Retinal pigment epithelial cell (primary cell): ENCODE data around the gene TCF7L2.

ENCODE experiments used
- DNase-seq: peaks from one replicate; pipeline ENCODE4 v3.0.0-alpha.2; 2010; ENCODE audit warnings: low read depth
- H3K4me3 ChIP-seq: 2 replicates; pipeline ENCODE4 v1.5.1; 2011; ENCODE audit warnings: mild to moderate bottlenecking, low read length, control low read depth, moderate library complexity
- TF ChIP-seq, protein P1 (sequence below): conservative IDR thresholded peaks from 2 replicates; pipeline ENCODE4 v1.5.1; 2011; ENCODE audit warnings: low read depth, low read length, control low read depth, inconsistent platforms

Gene TCF7L2

DNA sequence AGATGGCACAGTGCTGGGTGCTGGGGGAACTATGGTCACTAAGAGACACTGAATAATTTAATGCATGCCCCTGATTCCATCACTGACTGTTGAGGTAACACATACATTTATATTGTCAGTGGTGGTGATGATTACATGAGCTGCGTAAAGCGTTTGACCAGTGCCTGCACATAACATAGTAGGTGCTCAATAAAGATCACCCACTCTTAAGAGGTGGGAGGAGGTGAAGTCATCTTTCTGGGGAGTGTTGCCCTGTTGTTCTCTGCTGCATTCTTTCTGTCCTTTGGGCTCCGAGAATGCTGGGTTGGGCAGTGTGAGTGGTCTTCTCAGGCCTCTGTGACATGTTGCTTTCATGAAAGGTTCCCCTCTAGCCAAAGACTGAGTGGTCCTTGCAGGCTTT is 68.0 kb downstream of the TCF7L2 start:
- no peak overlapping the region for H3K4me3 ChIP-seq
- DNase-seq: no peak
- TF ChIP-seq, protein P1, sequence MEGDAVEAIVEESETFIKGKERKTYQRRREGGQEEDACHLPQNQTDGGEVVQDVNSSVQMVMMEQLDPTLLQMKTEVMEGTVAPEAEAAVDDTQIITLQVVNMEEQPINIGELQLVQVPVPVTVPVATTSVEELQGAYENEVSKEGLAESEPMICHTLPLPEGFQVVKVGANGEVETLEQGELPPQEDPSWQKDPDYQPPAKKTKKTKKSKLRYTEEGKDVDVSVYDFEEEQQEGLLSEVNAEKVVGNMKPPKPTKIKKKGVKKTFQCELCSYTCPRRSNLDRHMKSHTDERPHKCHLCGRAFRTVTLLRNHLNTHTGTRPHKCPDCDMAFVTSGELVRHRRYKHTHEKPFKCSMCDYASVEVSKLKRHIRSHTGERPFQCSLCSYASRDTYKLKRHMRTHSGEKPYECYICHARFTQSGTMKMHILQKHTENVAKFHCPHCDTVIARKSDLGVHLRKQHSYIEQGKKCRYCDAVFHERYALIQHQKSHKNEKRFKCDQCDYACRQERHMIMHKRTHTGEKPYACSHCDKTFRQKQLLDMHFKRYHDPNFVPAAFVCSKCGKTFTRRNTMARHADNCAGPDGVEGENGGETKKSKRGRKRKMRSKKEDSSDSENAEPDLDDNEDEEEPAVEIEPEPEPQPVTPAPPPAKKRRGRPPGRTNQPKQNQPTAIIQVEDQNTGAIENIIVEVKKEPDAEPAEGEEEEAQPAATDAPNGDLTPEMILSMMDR: no peak

DNA sequence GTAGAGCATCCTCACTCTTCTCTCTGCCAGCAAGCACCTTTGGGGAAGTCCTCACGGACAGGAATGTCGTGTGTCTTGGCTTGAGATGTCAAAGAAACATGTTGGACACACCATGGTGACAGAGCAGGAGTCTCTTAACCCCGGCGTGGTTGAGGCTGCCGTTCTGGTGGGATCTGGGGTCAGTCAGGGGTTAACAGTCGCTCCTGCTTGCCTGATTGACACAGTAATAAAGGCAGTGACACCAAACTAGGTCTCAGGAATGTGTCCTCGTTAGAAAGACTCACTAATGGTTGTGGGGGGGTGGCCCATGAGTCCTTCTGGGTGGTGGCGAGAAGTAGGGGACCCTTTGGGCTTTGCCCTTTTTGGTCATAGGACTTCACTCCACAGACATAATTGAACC is 69.0 kb downstream of the TCF7L2 start:
- DNase-seq: no peak
- H3K4me3 ChIP-seq: no peak overlapping the region
- TF ChIP-seq, protein P1: no peak

DNA sequence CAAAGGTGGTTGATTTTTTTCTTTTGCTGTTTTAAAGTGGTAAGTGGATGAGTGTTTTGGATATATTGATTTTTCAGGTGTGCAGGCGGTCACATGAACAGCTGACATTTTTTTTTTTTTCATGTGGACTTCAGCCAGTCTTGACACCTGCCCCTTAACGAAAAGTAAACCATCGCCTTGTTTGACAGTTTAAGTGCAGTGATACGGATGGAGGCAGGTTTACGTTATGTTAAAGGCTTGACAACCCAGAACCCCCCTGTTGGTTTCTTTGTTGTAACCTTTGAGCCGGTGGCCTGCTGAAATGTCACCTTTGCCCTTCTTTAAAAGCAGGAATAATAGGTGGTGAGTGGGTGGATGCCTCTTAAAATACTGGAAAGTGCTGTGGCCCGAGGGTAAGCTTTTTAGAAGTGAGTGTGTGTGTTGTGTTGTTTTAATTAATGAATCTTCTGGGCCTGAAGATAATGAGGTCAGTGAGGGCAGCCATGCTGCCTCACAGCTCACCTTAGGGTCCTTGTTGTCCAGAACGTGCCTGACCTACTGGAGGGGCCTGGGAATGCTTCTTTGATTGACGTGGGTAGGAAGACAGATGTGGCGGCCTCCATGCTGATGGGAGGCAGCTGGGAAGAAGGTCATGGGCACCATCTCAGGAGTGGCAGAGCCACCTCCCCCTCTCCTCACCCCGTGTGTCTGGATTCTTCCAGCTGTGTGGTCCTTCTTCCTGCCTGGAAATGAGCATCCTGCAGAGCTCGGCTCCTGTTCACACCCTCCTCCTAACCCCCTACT is 69.8 kb downstream of the TCF7L2 start:
- TF ChIP-seq, protein P1: no peak
- H3K4me3 ChIP-seq: no peak overlapping the region
- no peak for DNase-seq

DNA sequence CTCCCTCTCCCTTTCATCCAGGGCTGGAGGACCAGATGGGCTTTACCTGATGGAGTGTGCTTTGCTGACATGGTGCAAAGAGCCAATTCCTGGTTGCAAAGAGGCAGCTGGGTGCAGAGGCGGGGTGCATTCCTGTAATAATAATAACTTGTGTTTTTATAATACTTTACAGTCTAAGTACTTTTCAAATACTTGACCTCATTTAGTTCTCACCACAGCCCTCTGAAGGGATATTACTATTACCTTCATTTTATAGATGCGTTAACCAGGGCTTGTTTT is 70.4 kb downstream of the TCF7L2 start:
- no peak overlapping the region for H3K4me3 ChIP-seq
- TF ChIP-seq, protein P1: no peak
- DNase-seq: no peak

DNA sequence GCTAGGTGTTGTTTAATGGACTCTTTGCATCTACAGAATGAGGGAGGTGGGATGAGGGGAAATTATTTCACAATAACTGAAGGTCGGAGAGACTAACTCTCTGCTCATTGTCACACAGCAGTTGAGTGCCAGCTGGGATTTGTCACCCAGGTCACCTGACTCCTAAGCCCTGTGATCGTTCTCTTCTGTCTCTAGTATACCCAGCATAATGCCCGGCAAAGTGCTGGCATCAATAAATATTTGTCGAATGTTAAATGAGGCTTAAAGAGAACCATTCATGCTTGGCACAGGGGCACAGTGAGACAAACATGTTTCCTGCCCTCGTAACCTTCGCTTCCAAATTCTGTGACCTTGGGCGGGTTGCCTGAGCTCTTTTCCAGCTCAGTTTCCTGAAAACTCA is 70.8 kb downstream of the TCF7L2 start:
- no peak for DNase-seq
- TF ChIP-seq, protein P1: no peak

DNA sequence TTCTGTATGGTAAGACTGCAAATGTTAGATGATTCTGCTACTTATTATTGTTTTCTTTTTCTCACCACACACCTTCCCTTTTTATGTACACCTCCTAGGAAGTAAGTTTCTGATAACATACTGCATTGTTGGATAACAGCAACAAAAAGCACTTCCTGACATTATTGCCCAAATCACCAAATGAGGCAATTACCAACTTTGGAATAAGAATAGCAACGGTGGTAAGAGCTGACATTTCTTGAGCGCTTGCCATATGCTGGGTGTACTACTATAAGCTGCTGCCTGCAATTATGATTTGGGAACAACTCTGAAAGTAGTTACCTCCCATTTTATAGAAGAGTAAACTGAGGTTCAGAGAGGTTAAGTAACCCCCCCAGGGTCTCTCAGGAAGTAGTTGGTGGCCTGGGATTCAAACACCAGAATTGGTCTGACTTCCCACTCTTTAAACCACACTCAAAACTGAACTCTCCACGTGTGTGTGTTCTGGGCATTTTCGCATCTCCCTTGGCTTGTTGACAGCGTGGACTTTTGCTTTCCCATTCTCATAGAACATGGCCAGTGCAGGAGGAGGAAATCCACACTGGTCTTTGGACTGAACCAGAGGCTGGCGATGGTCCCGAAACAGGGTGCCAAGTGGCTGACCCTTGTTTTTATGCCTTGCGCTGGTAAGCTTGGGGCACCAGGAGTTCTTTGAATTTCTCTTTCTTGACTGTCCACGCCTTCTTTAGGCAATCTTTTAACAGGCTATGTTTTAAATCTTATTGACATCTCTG is 71.4 kb downstream of the TCF7L2 start:
- no peak overlapping the region for H3K4me3 ChIP-seq
- TF ChIP-seq, protein P1: no peak
- no peak for DNase-seq

More for the DNA sequence above, 70.8 kb downstream of the TCF7L2 start:
- H3K4me3 ChIP-seq: no peak overlapping the region

DNA sequence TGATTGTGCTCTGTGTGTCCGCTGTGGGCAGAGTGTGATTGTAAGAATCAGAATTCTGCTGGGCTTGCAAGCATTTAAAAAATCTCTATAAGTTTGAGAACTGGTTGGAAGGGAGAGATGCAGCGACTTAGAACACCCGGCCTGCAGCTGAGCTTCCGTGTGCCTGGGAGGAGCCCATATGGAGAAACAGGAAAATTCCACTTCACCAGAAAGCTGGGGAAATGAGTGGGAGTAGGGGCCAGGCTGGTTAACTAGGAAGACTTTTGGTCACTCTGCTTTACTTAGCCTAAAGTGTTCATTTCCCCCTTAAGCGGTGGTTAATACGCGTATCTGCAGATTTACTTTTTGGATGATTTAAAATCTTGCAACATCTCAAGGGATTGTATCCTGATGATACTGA is 72.2 kb downstream of the TCF7L2 start:
- TF ChIP-seq, protein P1: no peak
- H3K4me3 ChIP-seq: no peak overlapping the region
- DNase-seq: no peak
